AG04449 (cell line): ENCODE results near the gene CTSD.
"Not testable (repeated sequence)": the region's sequence is repeated elsewhere in the genome, so short reads cannot be mapped to it uniquely, and the experiment has no call there.

Experiments
- CTCF ChIA-PET: fragments of 350-600 bp; formaldehyde crosslinking; extraction: SDS; loops from one replicate; lab custom pipeline; 2021; ENCODE audit warnings: antibody characterized with exemption; lab: Yijun Ruan, JAX
- POLR2A ChIA-PET: fragments of 400-600, 350-600 bp; formaldehyde crosslinking; extraction: SDS; loops from one replicate; lab custom pipeline; 2020; ENCODE audit warnings: antibody characterized with exemption, inconsistent platforms; lab: Yijun Ruan, JAX
- DNase-seq: peaks from one replicate; pipeline ENCODE4 v3.0.0-alpha.2; 2010; ENCODE audit warnings: low read depth, low spot score
- H3K4me3 ChIP-seq: 2 replicates; pipeline ENCODE4 v1.5.1; 2011; ENCODE audit warnings: low read depth, mild to moderate bottlenecking, control low read depth, low read length
- TF ChIP-seq, protein P1 (sequence below): IDR thresholded peaks from one replicate; pipeline ENCODE4 v1.5.1; 2011; ENCODE audit warnings: mild to moderate bottlenecking, moderate library complexity, low read length, control low read depth, inconsistent platforms; ENCODE audit not compliant: insufficient read depth; ENCODE audit errors: missing control alignments

CTSD gene

DNA sequence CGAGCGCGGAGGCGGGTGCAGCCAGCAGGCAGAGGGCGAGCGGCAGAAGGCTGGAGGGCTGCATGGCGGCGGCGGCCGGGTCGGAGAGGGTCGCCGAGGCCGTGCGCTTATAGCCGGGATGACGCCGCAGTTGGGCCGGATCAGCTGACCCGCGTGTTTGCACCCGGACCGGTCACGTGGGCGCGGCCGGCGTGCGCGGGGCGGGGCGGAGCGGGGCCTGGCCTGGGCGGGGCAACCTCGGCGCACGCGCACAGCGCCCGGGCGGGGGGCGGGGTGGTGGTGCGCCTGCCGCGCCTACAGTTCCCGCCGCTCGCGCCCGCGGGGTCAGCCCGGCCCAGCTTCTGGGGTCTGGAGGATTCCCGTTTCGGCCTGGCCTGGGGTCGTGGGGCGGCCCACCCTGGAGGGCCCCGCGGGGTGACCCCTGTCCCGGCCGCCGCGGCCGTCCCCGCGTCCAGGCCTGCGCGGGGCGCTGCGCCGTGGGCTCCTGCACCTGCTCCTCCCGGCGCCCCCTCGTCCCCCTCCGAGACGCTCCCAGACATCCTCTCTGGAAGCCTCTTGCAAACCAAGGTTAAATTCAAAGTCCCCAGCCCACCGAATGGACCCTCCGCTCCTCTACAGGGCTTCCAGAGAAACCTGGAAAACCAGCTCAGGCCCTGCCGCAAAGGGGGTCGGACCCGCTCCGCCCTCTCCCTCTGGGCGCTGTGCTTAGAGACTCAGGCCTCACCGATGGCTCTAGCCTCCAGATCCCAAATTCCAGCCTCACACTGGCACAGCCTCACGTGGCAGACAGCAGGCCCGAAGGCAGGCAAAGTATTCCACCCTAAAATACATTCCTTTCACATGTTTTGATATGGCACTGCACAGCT is at the start of gene CTSD:
Gene CTSD, minus strand, starts transcription at position 132 of the 866 bp plus-strand sequence. Its CDS starts 68 bp downstream, at position 64.
- DNase-seq = no peak
- H3K4me3 ChIP-seq = peak within 1 kb of the TSS; percentile 84
- POLR2A ChIA-PET = interaction anchor here (0.6 to 1.0 kb wide), 3 partner anchors 15 to 68 kb away, joined by 3 read pairs; no protein-coding TSS in a partner anchor
- CTCF ChIA-PET = interaction anchor here (0.7 to 1.8 kb wide), 4 partner anchors 10 to 70 kb away, joined by 3 to 7 read pairs (median 4); no protein-coding TSS in a partner anchor
- TF ChIP-seq, protein P1, sequence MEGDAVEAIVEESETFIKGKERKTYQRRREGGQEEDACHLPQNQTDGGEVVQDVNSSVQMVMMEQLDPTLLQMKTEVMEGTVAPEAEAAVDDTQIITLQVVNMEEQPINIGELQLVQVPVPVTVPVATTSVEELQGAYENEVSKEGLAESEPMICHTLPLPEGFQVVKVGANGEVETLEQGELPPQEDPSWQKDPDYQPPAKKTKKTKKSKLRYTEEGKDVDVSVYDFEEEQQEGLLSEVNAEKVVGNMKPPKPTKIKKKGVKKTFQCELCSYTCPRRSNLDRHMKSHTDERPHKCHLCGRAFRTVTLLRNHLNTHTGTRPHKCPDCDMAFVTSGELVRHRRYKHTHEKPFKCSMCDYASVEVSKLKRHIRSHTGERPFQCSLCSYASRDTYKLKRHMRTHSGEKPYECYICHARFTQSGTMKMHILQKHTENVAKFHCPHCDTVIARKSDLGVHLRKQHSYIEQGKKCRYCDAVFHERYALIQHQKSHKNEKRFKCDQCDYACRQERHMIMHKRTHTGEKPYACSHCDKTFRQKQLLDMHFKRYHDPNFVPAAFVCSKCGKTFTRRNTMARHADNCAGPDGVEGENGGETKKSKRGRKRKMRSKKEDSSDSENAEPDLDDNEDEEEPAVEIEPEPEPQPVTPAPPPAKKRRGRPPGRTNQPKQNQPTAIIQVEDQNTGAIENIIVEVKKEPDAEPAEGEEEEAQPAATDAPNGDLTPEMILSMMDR = no peak

DNA sequence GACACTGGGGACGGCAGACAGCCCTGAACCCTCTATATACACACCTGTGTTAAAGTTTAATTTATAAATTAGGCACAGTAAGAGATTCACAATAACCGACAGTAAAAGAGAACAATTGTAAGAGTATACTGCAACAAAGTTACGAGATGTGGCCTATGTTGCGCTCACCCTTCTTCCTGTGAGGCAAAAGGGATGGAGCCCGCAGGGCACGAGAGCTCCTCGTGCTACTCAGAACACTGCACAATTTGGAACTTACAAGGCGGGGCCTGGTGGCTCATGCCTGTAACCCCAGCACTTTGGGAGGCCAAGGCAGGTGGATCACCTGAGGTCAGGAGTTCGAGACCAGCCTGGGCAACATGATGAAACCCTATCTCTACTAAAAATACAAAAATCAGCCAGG is 49.6 kb upstream of the CTSD start:
- CTCF ChIA-PET = interaction anchor here (0.9 to 1.0 kb wide), 2 partner anchors 20 to 119 kb away, joined by 3 to 4 read pairs; no protein-coding TSS in a partner anchor
- POLR2A ChIA-PET, DNase-seq, H3K4me3 ChIP-seq: not testable (repeated sequence)

DNA sequence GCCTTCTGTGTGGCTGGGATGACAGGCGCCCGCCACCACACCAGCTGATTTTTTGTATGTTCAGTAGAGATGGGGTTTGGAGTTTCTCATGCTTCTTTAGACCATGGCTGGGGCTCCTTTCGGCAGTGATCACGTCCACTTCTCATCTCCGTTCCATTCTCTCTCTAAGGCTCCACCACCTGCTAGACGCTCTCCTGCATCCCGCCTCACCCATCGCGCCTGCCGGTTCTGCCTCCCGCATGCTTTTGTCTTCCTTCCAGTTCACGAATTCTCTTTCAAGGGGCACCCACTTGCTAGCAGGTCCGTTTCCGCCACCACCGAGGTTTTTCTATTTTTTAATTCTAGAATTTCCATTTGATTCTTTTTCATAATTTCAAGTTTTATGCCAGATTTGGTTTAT is 49.1 kb upstream of the CTSD start:
- no peak for DNase-seq
- H3K4me3 ChIP-seq = no peak overlapping the region
- TF ChIP-seq, protein P1 = no peak
- ChIA-PET POLR2A (interaction anchor here (0.5 kb wide), 1 partner anchor 60 kb away, joined by 3 read pairs; no protein-coding TSS in a partner anchor), CTCF (interaction anchor here (1.0 kb wide), 1 partner anchor 20 kb away, joined by 3 read pairs; no protein-coding TSS in a partner anchor)

DNA sequence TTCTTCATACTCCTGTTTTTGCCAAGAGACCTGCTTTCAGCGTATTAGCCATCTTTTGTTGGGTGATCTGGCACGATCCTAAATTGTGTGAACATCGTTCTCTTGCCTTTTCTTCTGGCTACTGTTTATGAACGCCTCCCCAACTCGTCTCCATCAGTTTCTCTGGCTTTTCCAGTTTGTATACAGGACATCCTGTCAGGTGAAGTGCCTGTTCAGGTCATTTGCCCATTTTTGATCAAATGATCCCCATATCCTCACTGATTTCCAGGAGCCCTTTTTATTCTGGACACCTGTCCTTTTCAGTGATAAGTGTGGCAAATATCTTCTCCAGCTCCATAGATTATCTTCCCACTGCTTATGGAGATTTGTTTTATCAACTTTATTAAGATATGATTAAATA is 48.5 kb upstream of the CTSD start:
- TF ChIP-seq, protein P1 = no peak
- H3K4me3 ChIP-seq = no peak overlapping the region
- ChIA-PET POLR2A (interaction anchor here (0.5 kb wide), 1 partner anchor 59 kb away, joined by 3 read pairs; no protein-coding TSS in a partner anchor), CTCF (no interaction called here)
- no peak for DNase-seq

DNA sequence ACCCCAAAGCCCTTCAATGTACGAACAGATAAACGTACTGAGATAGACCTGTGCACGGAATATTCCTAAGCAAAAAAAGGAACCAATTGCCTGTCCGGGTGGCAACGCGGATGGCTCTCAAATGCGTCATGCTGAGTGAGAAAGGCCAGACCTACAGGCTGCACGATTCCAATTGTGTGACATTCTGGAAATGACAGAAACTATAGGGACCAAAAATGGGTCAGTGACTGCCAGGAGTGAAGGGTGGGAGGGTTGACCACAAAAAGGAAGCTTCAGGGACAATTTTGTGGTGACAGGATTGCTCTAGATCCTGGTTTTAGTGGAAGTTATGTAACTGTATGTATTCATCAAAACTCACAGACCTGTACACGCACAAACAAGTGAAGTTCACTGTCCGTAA is 47.0 kb upstream of the CTSD start:
- TF ChIP-seq, protein P1 = no peak
- no peak overlapping the region for H3K4me3 ChIP-seq
- ChIA-PET CTCF (interaction anchor here (5.4 kb wide), 1 partner anchor 117 kb away, joined by 37 read pairs; no protein-coding TSS in a partner anchor), POLR2A (no interaction called here)
- DNase-seq = no peak

DNA sequence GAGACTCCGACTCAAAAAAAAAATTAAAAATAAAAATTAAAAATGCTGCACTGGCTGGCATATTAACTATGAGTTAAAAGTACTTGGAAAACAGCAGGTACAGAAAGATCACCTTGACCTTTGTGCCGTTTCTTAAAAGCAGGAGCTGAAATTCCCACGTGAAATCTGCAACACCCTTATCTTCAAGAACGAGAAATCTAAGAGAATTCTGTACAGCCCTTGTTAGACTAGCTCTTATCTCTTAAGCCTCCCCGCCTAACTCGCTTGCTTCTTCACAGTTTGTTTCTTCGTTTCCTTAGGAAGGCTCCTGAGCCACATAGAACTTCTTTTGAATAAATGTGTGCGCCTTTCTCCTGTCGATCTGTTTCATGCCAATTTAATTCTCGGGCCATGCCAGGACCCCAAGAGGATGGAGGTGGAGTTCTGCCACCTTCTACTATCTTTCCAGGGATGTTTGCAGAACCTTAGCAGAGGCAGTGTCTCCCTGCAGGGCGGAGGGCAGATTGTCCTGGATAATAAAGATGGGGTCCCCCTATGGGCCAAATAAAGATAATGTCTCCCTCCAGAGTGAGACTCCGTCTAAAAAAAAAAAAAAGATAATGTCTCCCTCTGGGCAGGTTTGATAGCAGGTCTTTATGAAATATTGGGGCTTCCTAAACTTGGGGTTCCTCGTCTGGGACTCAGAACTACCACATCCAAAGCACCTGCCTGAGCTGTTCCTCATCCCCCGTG is 43.7 kb upstream of the CTSD start:
- ChIA-PET POLR2A (interaction anchor here (0.6 kb wide), 1 partner anchor 55 kb away, joined by 4 read pairs; no protein-coding TSS in a partner anchor), CTCF (interaction anchor here (1.0 to 5.4 kb wide), 8 partner anchors 10 to 344 kb away, joined by 3 to 37 read pairs (median 6); no protein-coding TSS in a partner anchor)
- no peak overlapping the region for H3K4me3 ChIP-seq
- DNase-seq = no peak
- TF ChIP-seq, protein P1 = no peak
